GM21447 (cell line): ENCODE results near the gene PPP1R3D.
"Not testable (repeated sequence)": the region's sequence is repeated elsewhere in the genome, so short reads cannot be mapped to it uniquely, and the experiment has no call there.

Experiments used
- ATAC-seq: cut with Tn5 transposase; IDR thresholded peaks from one replicate; pipeline ENCODE4 v1.9.1; 2021; ENCODE audit not compliant: unreplicated experiment

Gene PPP1R3D, protein sequence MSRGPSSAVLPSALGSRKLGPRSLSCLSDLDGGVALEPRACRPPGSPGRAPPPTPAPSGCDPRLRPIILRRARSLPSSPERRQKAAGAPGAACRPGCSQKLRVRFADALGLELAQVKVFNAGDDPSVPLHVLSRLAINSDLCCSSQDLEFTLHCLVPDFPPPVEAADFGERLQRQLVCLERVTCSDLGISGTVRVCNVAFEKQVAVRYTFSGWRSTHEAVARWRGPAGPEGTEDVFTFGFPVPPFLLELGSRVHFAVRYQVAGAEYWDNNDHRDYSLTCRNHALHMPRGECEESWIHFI

DNA sequence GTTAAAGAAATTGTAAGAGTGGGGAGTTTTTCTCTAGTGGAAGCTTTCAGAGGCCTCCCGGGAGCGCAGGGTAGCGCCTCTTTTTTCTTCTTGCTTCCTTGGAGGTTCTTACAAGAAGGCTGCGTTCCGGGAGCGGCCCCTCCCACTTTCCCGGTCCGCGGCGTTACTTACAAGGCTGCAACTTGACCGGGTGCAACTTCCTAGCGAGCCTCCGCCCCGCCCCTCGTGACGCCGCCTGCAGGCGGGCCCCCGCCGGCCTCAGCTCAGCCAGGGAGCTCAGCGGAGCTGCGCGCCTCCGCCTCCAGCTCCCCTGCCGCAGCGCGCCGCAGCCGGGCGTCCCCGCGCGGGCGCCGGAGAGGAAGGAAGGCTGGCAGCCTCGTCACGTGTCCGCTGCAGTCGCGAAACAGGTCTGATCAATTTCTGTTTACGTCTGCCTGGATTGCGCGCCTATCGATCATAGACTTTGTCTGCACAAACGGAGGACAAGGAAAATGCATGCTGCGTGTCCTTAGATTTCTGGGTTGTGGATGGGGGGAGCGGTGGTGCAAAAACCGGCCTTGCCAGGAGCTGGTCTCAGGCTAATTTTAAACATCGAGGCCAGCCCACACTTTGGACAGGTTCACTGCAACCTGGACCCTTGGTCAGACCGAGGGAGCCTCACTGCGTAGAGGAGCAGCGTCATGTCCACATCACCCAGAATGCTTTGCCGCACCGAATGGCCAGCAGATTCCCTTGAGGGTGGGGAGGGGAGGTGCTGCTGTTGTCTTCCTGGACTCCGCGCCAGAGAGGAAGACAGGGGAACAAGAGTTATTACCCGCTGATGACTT, at the start of gene PPP1R3D, which contains the start of gene FAM217B:
Gene PPP1R3D (minus strand): TSS at position 177 of the 827 bp plus-strand sequence. CDS start 374 bp downstream, outside the sequence.
Gene FAM217B (plus strand): TSS at position 261 of the 827 bp plus-strand sequence. CDS start 3,555 bp downstream, outside the sequence.
- peak; percentile 92 for ATAC-seq

DNA sequence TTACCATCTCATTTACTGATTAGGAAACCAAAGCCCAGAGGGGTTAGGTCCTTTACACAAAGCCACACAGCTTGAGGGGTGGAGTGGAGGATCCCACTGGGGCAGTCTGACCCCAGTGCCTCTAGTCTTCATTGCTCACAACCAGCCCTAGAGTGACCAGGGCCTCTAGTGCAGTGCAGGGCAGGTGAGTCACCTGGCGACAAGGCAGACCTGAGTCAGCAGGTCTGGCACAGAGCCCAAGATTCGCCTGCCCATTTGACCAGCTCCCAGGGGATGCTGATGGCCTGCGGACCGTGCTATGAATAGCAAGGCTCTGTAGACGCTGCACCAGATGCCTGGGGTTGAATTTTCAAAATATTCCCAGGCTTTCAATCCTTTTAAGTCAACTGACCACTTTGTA, 48.0 kb upstream of the PPP1R3D start:
- ATAC-seq = no peak

DNA sequence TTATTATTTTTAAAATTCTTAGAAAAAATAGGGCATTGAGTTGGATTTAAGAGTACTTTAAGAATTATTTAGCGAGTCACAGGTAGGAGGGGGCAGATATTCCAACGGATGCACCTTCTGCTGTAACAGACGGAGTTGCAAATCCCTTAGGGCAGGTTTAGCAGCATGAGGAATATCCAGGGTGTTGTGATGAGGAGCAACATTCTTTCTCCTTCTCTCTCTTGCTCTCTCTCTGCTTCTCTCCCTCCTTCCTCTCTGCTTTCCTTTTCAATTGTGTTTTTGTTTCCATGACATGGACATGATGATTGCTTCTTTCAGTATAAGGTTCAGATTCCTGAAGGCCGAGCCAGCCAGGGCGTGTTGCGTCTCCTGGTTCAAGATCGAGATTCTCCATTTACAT, 47.0 kb upstream of the PPP1R3D start:
- ATAC-seq = no peak

DNA sequence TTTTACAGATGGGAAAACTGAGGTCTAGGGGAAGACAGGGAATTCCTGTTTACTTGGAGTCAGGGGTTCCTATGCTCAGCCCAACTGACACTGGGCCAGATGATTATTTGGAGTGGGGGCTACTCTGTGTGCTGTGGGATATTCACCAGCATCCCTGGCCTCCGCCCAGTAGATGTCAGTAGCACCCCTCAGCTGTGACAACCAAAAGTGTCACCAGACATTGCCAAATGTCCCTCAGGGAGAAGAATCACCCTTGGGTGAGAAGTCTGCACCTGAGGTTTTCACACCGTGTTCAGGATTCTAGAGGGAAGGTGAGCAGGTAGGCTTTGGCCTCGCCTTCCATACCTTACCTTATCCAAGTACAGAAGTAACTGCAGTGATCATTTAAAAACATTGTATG, 45.8 kb upstream of the PPP1R3D start:
- ATAC-seq = no peak

DNA sequence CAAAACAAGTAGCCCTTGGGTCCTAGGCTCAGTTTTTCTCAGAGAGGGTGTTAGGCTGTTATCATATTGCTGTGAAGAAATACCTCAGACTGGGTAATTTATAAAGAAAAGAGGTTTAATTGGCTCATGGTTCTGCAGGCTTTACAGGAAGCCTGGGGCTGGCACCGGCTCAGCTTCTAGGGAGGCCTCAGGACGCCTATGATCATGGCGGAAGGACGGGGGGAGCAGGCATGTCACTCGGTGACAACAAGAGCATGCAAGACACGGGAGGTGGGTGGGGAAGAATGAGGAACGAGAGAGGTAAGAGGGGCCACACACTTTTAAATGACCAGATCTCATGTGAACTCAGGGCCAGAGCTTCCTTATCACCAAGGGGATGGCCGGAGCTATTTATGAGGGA, 45.1 kb upstream of the PPP1R3D start:
- ATAC-seq = no peak

DNA sequence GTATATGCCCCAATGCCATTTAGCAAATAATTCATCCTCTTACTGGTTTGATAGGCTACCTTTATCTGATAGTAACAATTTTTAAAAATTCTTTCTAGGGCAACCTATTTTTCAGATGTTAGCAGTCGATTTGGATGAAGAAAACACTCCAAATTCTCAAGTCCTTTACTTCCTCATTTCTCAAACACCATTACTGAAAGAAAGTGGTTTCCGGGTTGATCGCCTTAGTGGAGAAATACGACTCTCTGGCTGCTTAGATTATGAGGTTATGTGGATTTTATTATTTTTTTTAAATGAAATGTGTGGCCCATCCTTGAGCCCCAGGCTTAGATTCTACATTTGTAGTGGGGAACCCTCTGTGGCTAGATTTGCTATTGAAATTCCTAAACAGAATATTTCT, 44.4 kb upstream of the PPP1R3D start:
- no peak for ATAC-seq

DNA sequence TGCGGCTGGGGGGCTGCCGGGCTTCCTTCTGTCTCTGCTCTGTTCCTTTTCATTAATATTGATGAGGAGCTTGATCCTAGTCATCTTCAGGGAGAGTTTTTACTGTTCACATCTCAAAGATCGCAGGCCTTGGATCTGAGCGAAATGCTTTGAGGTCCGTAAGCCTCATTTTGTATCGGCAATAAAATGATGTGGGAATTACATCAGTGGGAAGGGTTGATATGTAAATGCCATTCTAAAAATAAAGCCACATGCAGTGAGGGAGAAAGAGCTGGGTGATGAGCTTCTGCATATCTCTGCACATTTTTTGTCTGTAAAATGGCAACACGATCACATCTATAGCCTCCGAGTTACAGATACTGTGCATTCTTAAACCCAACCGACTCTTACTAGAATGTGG, 43.0 kb upstream of the PPP1R3D start:
- no peak for ATAC-seq

DNA sequence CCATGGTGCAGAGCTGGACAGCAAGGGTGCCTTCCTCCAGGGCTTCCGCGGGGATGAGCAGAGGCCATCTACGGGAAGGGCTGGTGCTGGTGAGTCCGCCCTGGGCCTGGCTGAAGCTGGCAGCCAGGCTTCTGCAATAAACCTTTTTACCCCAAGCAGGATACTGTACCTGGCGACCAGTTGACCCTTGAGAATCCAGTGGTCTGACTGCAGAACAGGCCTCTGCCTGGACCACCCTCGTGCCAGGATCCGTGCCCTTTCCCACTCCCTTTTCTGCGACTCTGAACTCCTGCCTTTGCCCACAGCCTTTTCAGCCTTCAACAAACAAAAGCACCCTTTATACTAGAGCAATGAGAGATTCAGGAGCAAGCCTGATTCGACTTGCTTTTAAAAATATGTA, 37.0 kb upstream of the PPP1R3D start:
- no peak for ATAC-seq

DNA sequence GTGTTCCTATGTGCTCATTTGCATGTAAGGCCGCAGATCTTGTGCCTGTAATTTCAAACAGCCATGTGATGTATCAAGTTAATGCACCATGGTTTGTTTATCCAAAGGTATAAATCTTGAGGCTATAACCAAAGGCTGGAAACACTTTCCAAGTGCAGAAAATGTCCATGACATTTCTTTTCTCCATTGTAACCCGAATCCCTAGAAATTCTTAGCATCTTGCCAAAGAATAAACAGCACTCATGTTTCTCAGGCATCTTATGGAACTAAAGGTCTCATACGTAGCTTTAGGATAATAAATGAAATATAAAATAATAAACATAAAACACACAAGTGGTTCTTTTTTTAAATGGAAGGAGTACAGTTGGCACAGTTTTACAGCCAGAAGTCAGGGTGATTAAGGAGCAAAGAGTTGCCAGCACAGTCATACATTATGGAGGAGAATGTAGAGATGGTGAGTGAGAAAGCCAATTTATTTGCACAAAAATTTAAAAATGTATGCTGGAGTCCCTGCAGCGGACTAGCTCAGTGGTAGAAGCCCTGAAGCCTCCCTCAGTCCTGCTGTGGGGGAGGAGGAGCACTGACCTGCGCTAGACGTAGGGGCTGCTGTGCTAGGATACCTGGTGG, 36.2 kb upstream of the PPP1R3D start:
- ATAC-seq = no peak

DNA sequence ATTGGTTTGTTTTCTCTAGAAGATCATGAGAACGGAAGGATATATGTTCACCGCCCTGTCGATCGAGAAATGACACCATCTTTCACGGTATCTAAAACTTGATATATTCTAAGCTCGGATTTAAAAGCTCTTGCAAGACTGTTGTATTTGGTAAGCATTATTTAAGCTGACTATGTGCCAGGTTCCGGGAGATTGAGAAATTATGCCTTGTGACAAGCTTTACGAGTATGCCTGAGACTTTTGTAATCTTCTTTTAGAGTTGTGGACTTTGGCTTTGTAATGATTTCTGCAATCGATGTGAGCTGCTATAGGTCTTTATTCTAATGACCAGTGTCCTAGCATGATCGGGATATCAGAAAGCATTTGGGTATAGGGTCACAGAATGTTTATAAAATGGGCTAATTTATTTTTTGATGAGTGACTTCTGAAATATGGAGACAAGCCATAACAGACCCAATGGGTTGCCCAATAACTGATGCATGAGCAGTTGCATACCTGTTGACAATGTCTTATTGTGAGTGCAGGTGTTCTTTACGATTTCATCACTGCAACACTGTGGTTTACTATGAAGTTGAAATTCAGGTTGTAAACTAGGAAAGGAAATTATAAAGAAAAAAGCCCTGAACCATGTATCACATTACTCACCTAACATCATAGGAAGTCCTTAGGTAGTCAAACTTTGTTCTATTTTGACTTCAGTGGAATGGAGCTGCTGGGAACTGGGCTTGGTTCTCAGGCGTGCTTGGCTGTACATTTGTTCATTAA, 32.1 kb upstream of the PPP1R3D start:
- ATAC-seq = no peak

DNA sequence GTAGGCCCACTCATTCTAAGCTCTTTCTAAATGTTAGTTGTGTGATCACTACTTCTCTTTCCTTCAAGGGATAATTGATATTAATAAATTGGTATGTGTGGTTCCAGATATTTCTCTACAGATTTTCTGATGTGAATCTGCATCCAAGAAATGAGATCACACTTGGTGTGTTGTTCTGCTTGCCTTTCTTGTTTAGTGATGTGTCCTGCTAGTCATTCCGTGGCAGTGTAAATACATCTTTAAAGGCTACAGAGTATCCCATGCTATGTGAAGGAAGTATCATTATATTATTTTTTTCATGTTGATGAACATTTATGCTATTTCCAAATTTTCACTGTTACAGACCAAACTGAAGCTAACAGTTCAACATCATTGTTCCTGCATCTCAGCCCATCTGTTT, 31.3 kb upstream of the PPP1R3D start:
- no peak for ATAC-seq

DNA sequence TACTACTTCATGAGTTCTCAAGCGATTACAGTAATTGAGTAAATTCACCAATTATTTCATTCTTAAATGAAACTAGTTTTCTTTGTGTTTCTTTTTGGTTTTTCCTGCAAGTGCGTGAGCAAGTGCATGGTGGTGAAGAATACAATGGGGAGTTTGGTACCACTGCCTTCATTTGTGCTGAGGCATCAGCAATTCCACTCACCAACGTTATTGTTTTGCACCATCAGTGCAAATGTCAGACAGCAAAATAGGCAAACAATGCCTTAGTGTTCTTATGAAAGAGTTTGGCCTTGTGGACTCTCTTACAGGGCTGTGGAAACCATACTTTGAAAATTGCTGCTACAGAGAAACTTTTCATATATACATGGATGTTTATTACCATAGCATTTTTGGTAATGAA, 26.3 kb upstream of the PPP1R3D start:
- no peak for ATAC-seq

DNA sequence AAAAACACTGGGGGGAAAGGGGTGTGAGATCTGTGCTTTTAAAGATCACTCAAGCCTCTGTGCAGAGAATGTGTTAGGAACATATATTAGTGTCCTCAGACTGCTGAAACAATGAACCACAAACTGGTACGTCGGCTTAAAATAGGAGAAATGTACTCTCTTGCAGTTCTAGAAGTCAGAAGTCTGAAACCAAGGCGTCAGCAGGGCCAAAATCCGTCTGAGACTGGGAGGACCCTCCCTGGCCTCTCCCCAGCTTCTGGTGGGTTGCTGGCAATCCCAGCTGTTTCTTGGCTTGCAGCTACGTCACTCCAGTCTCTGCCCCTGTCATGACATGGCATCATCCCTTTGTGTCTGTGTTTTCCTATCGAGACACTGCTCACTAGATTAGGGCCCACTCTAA, 22.1 kb upstream of the PPP1R3D start:
- ATAC-seq = no peak

DNA sequence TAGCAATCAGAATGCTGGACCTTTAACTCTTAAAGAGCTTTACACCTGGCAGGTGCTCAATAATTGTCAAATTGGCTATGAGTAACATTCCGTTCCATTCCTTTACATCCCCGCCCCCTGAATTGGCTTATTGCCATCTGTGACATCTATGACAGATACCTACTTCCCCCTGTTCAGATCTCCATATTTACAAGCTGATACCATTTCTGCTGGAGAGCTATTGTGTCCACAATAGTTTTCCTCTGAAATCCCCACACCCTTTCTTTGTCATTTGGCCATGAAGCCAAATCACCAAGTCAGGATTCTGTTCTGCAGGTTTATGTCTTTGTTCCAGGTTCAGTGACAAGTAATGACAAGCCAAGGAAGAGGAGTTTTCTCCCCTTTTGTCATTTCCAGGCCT, 21.3 kb upstream of the PPP1R3D start:
- ATAC-seq = no peak

DNA sequence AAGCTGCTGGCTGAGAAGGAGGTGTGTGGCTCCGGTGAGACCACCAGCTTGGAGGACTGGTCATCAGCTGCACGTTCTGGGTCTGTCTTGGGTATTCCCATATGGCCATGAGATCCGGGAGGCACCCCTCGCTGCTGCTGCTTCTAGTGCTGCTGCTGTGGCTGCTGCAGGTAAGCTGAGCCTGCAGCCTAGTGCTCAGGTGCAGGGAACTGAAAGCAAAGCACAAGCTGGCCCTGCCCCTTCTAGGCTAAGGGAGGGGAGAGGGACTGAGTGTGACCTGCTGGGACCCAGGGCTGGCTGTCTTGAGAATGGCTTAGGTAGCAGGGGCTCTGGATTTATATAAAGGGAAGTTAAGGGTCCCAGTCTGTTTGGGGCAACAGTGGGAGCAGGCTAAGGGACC, 18.5 kb upstream of the PPP1R3D start:
- no peak for ATAC-seq

DNA sequence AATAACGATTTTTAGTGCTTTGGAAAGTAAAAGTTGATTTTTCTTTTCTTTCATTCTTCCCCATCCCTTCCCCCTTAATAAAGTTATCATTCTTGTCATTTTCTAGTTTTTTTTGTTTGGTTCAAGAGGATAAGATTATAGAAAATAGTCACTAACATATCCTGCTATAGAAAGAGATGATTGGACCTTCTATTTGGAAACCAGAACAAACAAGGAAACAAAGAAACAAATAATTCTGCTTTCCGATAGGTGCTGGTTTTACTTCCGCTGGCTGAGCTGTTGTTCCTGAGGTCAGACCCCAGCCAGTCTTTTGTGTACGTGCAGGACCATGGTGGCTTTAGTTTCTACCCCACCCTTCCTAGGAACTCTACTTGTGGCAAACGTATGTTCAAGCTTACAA, 18.0 kb upstream of the PPP1R3D start, which contains the start of gene CDH26:
Gene CDH26 (plus strand): TSS at position 301 of the 400 bp plus-strand sequence. CDS start 304 bp downstream, outside the sequence.
- ATAC-seq = no peak

DNA sequence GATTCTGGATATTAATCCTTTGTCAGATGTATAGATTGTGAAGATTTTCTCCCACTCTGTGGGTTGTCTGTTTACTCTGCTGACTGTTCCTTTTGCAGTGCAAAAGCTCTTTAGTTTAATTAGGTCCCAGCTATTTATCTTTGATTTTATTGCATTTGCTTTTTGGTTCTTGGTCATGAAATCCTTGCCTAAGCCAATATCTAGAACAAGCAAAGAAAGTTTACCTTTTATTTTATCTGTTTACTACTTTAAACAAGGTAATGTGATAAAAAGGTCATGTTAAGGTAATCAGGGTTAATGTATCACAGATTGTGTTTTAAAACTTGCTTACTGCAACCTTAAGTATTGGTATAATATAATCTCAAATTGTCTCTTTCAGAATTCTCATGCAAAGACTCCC, 17.5 kb upstream of the PPP1R3D start:
- not testable (repeated sequence) for ATAC-seq

DNA sequence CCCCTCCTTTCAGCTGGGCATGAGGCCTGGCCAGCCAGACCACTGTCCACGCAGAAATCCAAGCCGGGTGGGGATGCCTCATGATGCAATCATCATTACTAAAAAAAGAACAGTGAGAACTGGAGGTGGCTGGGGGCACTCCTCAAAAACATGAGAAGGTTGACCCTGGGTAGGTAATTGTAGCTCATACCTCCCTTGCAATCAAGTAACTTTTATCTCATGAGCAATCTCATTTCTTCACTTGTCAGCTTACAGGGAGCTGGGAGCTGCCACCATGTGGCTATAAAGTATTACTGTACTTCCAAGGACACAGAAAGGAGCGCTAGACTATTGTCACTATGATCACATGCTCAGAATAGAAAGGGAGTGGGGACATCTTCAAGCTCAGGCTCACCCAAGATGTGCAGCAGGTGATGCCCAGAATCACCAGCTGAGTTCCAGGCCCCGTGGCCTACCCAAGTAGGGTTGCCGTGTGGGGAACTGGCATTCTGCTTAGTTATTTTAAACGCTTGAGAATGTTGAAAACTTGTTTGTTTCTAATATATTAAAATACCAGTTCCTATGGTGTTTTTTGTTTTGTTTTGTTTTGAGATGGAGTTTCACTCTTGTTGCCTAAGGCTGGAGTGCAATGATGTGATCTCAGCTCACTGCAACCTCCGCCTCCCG, 15.2 kb upstream of the PPP1R3D start:
- ATAC-seq = no peak

DNA sequence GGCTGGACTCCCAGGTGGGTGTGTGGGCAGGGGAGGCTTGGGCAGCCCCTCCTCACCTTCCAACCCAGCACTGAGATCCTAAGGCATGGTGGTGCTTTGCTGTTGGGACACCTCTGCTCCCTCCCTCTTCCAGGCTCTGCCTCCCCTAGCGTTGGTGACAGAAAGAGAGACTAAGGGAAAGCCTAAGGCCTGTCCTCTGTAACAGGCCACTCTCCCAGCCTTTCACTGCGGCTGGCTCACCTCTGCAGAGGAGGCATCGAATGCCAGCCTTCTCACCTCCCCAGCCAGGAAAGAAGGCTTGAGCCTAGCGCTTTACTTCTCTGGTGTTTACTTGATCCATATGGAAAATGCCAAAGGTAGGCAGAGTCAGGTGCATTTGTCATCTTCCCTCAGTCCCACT, 14.6 kb upstream of the PPP1R3D start:
- ATAC-seq = no peak

DNA sequence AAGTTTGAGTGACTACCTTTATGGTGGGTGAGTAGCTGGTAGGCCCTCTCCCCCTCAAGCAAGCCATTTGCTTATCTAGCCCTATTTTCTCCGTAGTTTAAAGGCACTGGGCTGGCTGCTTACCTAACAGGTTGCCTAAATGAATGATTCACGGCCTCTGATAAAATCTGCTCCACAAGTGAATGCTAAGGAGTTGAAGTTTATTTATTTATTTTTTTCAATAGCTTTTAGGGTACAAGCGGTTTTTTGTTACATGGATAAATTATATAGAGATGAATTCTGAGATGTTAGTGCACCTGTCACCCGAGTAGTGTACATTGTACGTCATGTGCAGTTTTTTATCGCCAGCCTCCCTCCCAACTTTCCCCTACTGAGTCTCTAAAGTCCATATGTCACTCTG, 9.8 kb upstream of the PPP1R3D start:
- no peak for ATAC-seq
